ENCODE results near the gene KATNAL1. TPM values are rescaled to one million over a fixed set of nuclear protein-coding genes. Genes with fewer than 3 reads are reported as not detected.

The KATNAL1 gene
- 10.7 and 12.8 TPM in 2 replicates for total RNA-seq (2014; rRNA removed; shearing (Covaris generic))

DNA sequence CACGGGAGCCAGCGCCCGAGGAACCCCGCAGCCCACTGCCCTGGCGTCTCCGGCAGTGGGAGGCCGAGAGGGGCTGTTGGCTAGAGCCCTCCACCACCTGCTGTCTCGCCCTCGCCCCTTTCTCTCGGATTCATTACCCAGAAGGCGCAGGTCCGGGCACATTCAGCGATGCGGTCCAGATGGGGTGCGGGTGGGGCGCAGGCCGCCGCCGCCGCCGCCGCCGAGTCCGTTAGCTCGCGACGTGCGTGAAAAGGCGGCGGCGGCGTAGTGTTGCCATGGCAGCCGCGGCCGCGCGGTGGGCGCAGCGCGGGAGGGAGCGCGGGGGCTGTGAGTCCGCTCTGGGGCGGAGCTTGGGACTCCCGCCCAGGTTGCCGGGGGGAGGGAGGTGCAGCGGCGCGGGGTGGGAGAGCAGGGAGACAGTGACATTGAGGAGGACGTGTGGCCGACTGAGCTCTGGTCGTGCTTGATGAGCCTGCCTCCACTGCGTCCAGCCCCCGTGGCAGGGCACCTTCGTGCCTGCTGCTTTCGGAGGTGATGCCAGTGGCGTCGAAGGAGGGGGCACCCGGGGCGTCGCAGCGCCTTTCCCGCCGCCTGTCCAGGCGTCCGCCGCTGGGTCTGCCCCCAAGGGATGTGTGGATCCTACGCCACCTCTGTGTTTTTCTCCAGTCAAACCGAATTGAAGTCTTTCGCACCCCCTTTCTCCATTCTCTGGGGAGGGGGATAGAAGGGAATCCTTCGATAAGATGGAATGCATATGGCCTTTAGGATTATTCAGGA lies at the start of gene KATNAL1:
Gene KATNAL1 (minus strand): TSS at position 358 of the 777 bp plus-strand sequence. CDS start 23,774 bp downstream, outside the sequence.
- peak; percentile 56 for DNase-seq (ENCODE audit: low spot score)

DNA sequence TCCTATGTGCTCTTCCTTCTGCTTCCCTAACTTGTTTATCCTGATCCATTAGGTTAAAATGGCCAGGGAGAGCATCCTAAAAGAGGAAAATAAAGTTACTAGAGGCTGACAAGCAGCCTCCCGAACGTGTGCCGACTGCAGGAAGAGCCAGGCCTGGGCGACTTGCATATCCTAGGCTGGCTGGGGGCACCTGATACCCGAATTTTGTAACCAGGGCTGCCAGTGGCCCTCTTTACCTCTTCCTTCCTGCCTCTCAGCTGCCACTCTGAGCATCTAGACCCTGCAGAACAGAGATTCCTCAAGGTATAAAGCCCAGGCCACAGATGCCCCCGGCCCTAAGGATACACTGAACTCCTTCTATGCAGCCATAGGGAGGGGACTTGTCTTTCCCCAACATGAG lies 48.5 kb upstream of the KATNAL1 start:
- no peak for DNase-seq (ENCODE audit: low spot score)

DNA sequence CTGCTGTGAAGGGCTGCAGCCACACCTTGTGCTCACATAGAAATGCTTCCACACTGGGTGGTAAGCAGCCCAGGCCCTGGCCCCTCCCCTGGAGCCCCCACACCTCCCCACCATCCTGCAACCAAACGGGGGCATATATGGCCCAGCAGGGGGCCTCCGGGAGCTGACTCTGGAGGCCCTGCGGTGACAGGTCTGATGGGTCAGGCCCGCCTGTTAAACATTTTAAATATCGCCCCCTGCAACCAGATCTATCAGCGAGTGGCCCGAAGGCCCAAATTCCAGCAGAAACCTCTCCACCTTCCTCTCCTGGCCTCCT lies 48.0 kb upstream of the KATNAL1 start:
- no peak for DNase-seq (ENCODE audit: low spot score)

DNA sequence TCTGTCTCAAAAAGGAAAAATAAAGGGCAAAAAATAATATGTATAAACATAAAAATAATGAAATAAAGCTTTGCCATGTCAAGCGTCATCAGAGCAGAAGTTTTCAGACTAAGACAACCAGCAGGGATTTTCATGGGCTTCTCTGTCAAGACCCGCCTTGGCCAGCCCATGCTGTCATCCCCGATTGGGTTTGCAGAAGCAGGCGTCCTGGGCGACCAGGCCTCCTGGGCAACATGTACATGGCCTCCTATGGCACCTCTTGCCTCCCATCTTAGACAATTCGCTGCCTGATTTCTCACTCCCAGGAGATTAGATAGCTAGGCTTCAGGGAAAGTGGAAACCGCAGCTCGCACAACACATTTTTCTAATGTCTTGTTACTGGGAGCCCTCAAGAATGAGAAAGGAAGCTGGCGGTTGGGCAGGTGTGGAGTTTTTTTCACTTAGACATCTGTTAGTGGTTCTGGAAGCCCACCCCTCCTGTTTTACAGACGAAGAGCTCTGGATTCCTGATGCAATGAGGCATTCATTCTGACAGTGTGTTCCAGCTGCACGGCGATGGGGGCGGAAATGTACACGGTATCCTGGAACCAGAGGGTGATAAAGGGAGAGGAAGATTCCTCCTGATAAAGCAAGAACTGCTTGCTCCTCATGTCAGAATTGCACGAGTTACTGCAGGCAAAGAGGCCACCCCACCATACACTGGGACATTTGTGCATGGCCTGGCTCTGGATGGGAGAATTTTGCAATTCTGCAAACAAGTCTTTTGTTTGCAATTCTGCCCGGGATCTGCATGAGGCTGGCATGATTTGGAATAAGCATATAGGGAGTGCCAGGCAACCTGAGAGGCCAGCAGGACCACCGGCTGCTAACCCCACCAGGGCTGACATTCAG lies 47.4 kb upstream of the KATNAL1 start:
- no peak for DNase-seq (ENCODE audit: low spot score)

DNA sequence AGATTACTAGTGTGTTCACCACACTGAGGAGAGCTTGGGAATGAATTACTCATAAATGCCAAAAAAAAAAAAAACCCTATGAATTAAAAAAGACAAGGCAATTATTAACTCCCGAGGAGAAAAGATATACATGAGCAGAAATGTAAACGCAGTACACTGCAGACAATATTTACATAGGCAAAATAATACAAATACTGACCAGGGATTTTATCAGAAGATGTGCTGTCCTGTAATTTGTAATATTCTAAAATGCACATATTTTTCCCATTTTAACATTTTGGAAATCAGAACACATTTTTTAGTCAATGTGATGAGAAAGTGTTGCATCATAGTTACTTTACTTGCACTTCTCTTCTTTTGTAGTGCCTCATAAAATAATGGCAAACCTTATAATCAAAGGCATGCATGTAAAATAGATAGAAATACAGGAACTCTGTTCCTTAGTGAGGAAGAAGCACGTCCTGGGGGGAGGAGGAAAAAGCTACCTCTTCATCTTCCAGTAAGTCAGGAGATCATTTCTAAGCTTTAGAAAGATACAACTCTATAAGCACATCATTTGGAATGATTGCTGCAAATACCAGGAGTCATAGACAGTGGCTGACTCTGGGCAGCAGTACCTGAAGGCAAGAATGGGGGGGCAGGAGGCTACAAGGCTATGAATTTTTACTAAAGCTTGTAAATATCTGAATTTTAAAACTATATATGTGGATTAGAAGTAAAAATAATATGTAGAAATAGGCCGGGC lies 46.3 kb upstream of the KATNAL1 start:
- no peak for DNase-seq (ENCODE audit: low spot score)

DNA sequence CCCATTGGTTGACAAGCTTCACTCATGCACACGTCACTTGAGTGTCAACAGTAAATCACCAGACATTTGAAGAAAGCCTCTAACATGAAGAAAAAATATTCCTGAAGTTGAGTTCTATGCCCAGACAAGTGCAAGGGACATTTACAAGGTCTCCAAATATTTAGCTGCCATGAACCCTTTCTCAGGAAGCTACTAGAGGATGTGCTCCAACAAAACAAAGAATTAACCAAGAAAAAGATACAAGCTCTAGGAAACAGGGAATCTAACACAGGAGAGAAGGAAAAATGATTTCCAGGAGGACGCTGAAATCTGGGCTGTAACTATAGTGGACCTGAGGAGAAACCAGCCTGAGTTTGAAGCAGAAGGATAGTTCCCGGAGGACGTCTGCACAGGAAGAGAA lies 45.7 kb upstream of the KATNAL1 start:
- DNase-seq (ENCODE audit: low spot score) = no peak

DNA sequence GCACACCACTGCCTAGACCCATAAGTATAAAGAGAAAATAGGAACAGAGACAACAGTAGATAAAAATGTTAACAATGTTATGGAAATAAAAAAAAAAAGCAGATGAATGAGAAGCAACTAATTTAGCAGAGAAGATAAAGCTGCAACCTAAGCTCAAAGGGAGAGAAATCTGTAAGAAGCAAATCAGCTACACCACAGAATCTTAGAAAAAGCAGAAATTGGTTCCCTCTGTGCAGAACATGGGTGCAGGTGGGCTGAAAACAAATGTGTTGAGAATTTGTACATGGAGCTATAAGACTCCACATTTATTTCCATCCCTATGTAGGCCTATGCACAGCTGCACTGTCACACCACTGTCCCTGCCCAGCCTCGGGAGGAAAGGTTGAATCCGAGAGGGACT lies 44.8 kb upstream of the KATNAL1 start:
- DNase-seq (ENCODE audit: low spot score) = no peak

DNA sequence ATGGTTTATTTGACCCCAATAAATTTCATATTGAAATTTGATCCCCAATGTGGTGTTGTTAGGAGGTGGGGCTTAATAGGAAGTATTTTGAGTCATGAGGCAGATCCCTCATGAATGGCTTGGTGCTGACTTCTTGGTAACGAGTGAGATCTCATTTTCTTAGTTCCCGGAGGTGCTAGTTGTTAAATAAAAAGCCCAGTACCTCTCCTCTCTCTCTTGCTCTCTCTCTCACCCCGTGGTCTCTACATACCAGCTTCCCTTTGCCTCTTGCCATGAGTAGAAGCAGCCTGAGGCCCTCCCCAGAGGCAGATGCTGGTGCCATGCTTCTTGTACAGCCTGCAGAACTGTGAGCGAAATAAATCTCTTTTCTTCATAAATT lies 39.4 kb upstream of the KATNAL1 start:
- DNase-seq (ENCODE audit: low spot score) = no peak

DNA sequence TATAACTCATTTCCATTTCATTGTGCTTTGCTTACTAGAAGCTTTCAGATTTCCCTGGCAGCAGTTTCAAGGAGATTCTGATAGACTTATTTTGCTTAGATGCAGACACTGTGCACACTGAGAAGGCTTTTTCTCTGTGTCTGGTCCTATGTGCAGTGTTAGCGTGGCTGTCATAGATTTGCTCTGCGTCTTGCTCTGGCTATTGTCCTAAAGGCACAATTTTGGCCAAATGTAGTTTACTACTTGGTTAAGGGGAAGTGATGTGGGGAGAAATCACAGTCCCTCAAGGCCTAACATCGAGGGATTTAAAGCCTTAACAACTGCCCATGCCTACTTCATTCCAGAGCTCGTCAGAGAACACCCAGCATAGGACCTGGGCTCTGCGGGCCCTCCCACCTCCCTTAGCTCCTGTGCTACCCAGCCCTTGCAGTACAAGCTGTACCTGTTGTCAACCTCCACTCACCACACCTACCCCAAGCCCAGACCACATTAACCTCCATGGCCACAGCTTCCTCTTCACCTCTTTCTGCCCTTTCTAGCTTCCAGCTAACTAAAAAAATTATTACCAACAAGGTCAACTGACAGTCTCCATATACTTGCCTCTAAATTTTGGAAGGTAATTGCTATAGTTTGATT lies 38.9 kb upstream of the KATNAL1 start:
- no peak for DNase-seq (ENCODE audit: low spot score)

DNA sequence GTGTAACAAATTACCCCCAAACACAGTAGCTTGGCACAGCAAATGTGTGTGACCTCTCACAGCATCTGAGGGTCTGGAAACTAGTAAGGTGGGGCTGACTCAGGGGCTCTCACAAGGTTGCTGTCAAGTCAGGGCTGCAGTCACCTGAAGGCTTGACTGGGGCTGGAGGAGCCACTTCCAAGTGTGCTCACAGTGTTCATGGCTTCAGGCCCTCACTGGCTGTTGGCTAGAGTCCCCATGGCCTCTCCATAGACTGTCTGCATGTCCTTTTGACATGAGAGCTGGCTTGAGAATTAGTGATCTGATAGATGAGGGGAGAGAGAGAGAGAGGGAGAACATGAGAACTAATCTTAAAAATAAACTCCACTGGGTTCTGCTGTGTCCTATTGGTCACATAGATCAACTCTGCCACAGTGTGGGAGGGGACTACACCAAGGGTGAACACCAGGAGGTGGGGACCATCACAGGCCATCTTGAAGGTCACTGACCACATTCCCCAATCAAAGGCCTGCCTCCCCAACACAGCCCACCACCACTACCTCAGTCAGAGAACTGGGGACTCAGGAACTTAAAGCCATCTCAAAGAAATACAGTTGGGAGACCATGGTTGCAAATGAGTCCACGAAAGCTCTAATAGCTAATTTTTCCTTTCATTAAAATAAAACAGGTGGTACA lies 38.2 kb upstream of the KATNAL1 start:
- DNase-seq (ENCODE audit: low spot score) = no peak

DNA sequence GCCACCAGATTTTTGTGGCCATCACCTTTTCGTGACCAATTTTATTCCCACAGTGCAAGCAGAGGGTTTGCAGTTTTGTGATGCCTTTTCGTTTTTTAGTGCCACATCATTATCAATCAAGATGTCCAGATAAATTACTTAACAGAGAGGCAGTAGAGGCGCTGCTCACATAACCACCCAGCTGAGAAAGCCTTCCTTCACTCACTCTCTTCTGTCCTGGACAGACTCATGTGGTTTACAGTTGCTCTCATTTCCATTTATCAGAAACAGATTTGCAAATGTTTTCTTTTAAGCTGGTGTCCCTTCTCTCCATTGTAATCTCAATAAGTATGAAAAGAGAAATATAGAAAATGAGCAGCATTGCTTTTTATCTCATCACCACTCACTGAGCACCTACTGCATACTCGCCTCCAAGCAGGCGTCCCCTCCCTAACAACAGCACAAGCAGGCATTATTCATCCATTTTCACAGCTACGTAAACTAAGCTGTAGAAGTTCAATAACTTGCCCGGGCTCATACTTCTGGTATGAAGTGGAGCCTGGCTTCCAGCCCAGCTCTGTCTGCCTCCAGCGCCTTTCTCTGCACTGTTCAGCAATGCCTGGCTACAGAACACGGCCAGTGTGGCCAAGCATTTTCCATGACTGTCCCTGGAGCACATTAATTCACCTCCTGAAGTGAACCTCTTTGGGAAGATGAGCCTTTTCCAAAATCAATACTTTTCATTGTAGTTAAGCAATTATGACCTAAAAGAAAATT lies 34.6 kb upstream of the KATNAL1 start:
- peak; percentile 14 for DNase-seq (ENCODE audit: low spot score)

DNA sequence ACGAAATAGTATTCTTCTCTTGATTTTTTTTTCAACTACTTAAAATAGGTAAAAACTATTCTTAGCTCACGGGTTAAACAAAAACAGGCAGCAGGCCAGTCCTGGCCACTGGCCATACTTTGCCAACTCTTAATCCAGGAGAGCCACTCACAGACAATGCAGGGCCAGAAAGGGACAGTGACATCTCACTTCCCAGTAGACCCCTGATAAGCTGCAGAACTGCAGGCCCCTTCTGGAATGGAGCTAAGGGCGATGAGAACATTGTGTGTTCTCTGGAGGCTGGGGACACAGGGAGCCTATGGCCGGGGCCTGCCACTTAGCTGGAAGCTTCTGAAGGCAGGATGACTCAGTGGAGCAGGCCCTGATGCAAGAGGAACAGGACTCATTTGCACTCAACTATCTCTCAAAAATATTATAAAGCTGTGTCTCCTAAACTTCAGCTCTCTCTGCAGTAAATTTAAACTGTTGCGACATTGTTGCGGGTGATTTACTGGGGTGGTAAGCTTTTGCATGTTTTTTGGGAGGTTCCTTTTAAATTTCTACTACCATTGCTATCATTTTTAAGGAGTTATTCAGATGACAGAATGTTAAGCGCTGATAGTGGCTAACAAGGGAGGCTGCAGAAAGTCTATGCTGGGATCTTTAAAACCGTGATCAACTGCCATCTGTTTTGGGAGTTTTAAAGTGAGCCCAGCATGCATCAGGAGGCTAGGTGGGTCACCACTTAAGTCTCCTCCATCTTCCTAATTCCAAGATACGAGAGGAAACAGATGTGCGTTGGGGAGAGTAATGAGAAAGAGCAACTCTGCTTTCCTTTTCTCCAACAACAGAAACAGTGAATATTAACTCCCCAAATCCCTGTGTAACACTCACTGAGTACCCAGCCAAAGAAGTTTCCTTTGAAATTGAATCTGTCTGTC lies 33.2 kb upstream of the KATNAL1 start:
- no peak for DNase-seq (ENCODE audit: low spot score)

DNA sequence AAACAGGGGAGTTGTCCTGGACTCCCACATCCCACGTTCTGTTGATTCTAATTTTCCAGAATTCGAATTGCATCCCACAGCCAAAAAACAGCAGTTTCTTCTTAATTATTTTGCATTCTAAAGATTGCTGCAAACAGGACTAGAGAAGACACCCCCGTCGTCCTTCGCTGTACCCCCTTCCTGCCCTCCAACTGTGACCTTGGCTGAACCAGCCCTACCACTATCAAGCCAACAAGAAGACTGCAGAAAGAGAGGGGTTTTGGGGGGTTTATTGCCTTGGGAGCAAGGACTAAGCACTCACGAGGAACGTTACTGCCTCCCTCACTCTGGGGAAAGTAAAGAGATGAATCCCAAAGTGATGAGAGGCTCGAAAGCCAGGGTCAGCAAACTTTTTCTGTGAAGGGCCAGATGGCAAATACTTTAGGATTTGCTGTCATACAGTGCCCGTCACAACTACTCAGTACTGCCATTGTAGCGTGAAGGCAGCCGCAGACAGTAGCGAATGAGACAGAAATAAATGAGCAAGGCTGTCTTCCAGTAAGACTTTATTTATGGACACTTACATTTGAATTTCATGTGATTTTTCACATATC lies 32.5 kb upstream of the KATNAL1 start:
- no peak for DNase-seq (ENCODE audit: low spot score)

DNA sequence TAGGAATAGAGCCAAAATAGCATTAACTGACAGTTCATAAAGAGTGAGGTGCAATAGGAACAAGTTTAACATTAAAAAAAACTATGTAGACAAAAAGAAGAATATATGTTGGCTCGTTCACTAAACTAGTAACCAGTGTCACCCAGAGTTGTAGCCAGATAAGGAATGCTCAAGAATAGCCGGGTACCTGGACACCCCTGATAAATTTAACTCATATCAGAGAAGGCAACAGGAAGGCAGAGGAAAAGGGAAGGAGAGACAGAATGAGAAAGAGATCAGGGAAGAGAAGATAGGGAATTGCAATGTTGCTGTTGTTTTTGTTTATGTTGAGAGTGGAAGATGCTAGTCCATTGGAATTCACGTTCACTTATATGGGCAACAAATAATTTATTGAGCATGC lies 31.6 kb upstream of the KATNAL1 start:
- DNase-seq (ENCODE audit: low spot score) = no peak

DNA sequence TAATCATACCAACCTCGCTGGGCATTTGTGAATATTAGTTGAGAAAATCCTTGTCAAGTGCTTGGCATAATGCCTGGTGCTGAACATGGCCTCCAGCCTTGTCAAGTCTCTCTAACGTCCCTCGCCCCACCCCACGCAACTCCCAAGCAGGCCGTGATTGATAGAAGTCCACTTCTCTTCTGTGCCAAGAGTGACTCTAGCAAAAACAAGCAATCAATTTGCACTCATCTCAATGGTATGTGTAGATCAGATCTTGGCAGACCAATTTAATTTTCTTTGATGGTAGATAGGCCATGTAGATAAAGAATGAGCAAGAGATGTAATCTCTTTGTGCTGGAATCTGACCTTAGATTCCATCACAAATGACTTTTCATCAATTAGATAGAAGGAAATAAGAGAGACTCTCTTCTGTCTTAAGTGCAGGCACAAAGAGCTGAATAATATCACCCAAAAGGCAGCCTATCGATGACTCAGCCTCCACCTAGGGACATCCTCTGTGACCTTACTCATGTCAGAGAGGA lies 31.0 kb upstream of the KATNAL1 start:
- no peak for DNase-seq (ENCODE audit: low spot score)

DNA sequence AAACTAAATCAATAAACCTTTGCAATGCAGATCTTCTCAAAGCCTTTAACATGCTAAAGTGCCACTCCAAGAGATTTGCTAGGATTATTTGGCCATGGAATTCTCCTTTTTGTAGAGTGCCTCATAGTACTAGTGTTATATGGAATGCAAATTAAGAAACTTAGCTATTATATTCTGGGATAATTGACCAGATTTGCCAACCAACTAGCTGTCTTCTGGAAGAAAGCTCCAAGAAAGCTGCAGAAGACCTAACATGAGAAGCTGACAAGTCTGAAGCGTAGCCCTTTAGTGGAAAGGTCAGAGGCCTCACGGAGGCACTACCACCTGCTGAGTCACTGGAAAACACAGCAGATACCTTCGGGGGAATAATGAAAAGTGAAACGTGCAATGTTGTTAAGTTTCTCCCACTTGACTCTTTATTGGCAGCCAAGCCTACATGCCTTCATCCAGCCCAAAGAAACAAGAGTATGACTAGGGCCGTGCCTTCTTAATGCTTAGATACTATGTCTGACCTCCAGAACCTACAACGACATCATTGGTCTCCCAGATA lies 29.8 kb upstream of the KATNAL1 start:
- no peak for DNase-seq (ENCODE audit: low spot score)

DNA sequence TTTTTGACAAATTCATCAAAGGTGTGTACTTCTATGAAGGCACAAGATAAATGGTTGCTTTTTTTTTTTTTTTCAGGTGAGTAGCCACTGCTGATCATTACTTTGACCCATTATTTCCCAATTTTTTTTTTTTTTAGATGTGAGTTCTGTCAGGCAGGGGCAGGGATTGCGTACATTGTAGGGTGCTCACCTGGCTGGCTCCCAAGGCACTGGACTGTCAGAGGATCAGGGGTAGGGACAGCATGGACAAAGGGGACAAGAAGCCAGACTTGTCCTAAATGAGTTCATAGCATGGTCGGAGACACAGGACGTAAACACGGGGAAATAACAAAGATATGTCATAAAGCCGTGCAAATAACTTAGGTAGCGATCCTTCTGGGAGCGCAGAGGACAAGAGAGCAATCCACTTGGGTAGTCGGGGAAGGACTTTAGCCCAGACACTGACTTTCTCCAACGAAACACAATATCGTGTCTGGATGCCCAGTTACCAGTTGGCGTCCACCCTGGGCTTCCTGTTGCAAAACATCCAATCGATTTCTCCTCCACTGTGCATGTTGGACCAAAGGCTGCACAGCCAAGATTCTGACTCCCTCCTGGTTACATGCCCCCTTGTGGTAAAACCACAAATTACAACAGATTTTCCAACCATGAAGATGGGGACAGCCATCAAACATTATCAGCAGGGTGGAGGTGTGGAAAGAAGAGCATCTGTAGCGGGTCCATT lies 27.5 kb upstream of the KATNAL1 start:
- DNase-seq (ENCODE audit: low spot score) = no peak

DNA sequence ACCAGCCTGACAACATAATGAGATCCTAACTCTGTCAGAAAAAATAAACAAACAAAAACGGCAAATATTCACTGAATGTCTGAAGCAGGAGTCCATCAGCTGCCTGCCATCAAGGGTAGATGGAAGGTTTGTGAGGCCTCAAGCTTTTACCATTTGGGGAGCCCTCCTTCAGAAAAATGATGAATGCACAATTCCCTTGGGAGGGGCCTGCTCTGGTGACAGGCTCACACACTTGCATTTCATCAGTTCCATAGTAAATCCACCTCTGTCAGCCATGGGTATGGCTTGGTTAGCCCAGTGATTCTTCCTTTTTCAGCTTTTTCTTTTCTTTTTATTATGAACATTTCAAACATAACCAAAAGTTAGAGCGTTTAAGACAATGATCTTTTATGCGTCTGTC lies 26.3 kb upstream of the KATNAL1 start:
- DNase-seq (ENCODE audit: low spot score) = no peak
